IPS-15b (cell line): ENCODE measurements around the gene GPR6.

Experiments used
- H3K27me3 ChIP-seq: one replicate; pipeline ENCODE4 v1.6.1; 2013; ENCODE audit warnings: low read length; ENCODE audit not compliant: control insufficient read depth, insufficient read depth
- H3K36me3 ChIP-seq: one replicate; pipeline ENCODE4 v1.6.1; 2013; ENCODE audit warnings: low read length; ENCODE audit not compliant: control insufficient read depth, insufficient read depth
- H3K4me1 ChIP-seq: one replicate; pipeline ENCODE4 v1.6.1; 2013; ENCODE audit warnings: mild to moderate bottlenecking, low read length; ENCODE audit not compliant: control insufficient read depth, insufficient read depth
- H3K4me3 ChIP-seq: one replicate; pipeline ENCODE4 v1.5.1; 2013; ENCODE audit warnings: low read depth, low read length
- H3K9ac ChIP-seq: one replicate; pipeline ENCODE4 v1.6.1; 2013; ENCODE audit warnings: low read depth, mild to moderate bottlenecking, low read length
- H3K9me3 ChIP-seq: one replicate; pipeline ENCODE4 v1.6.1; 2013; ENCODE audit warnings: mild to moderate bottlenecking, low read length; ENCODE audit not compliant: control insufficient read depth, insufficient read depth

The GPR6 gene

GRCh38 chr6:110013386-110013785 is 35.3 kb downstream of the GPR6 start:
- Histone ChIP-seq H3K4me3 (no peak overlapping the region), H3K4me1 (no peaks in the 10 kb centered on the region), H3K9me3 (no peaks in the 10 kb centered on the region), H3K27me3 (no peaks in the 10 kb centered on the region), H3K9ac (no peak overlapping the region), H3K36me3 (no peaks in the 10 kb centered on the region)

- no peaks in the 10 kb centered on the region for H3K27me3 ChIP-seq
- no peaks in the 10 kb centered on the region for H3K9me3 ChIP-seq
- no peak overlapping the region for H3K9ac ChIP-seq
- no peak overlapping the region for H3K4me3 ChIP-seq
- H3K4me1 ChIP-seq, result no peaks in the 10 kb centered on the region
- H3K36me3 ChIP-seq, result no peaks in the 10 kb centered on the region
Observed at GRCh38 chr6:110015206-110015605, 37.1 kb downstream of the GPR6 start.

- H3K27me3 ChIP-seq, result no peaks in the 10 kb centered on the region
- H3K9ac ChIP-seq, result no peak overlapping the region
- no peaks in the 10 kb centered on the region for H3K9me3 ChIP-seq
- no peaks in the 10 kb centered on the region for H3K4me1 ChIP-seq
- H3K4me3 ChIP-seq, result no peak overlapping the region
- no peaks in the 10 kb centered on the region for H3K36me3 ChIP-seq
Observed at GRCh38 chr6:110017306-110017705, 39.2 kb downstream of the GPR6 start.

- Histone ChIP-seq H3K9me3 (no peaks in the 10 kb centered on the region), H3K36me3 (no peaks in the 10 kb centered on the region), H3K4me1 (no peaks in the 10 kb centered on the region), H3K27me3 (no peaks in the 10 kb centered on the region), H3K9ac (no peak overlapping the region), H3K4me3 (no peak overlapping the region)
Observed at GRCh38 chr6:110017946-110018345, 39.8 kb downstream of the GPR6 start.

GRCh38 chr6:110018486-110018885 is 40.4 kb downstream of the GPR6 start:
- H3K36me3 ChIP-seq, result no peaks in the 10 kb centered on the region
- H3K4me1 ChIP-seq, result no peaks in the 10 kb centered on the region
- no peaks in the 10 kb centered on the region for H3K27me3 ChIP-seq
- H3K9me3 ChIP-seq, result no peaks in the 10 kb centered on the region
- H3K4me3 ChIP-seq, result no peak overlapping the region
- no peak overlapping the region for H3K9ac ChIP-seq

- Histone ChIP-seq H3K4me3 (no peak overlapping the region), H3K27me3 (no peaks in the 10 kb centered on the region), H3K9ac (no peak overlapping the region), H3K9me3 (no peaks in the 10 kb centered on the region), H3K36me3 (no peaks in the 10 kb centered on the region), H3K4me1 (no peaks in the 10 kb centered on the region)
Observed at GRCh38 chr6:110020888-110021287, 42.8 kb downstream of the GPR6 start.

- no peak overlapping the region for H3K9ac ChIP-seq
- no peaks in the 10 kb centered on the region for H3K36me3 ChIP-seq
- no peaks in the 10 kb centered on the region for H3K27me3 ChIP-seq
- no peaks in the 10 kb centered on the region for H3K4me1 ChIP-seq
- H3K4me3 ChIP-seq, result no peak overlapping the region
- no peaks in the 10 kb centered on the region for H3K9me3 ChIP-seq
Observed at GRCh38 chr6:110029144-110029543, 51.0 kb downstream of the GPR6 start.
